ENCODE data around the gene HS6ST1. TPM values are rescaled to one million over a fixed set of nuclear protein-coding genes. Genes with fewer than 3 reads are reported as not detected.
"Not testable (repeated sequence)": the region's sequence is repeated elsewhere in the genome, so short reads cannot be mapped to it uniquely, and the experiment has no call there.

HS6ST1 gene
- total RNA-seq, 1 donor from 2014 or later = 19.2 TPM

DNA sequence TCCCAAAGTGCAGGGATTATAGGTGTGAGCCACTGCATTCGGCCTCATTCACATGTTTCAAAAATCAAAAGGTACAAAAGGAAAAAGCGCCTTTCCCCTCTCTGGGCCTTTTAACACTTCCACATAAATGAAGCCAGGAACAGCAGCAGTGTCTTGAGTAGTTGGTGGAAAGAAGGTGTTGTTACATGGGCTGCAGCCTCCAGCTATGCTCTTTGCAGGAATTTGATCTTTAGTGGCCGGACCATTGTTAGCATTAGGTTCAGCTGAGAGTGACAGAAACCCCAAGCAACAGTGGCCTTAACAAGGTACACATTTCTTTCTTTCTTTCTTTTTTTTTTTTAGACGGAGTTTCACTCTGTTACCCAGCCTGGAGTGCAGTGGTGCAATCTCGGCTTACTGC, 59.1 kb downstream of the HS6ST1 start:
- H3K4me3 ChIP-seq (ENCODE audit: low read depth, low read length) = no peak overlapping the region
- H3K27me3 ChIP-seq (ENCODE audit: control insufficient read depth, insufficient read depth, low read length) = no peaks in the 10 kb centered on the region
- DNase-seq (ENCODE audit: low read depth) = no peak
- TF ChIP-seq CTCF (IDR thresholded peaks at IDR 0.05; ENCODE audit: insufficient read depth, low read length, severe bottlenecking) = no peak
- no peak for FAIRE-seq
- no peaks in the 10 kb centered on the region for H3K36me3 ChIP-seq (ENCODE audit: control insufficient read depth, insufficient read depth, low read length)

- no peaks in the 10 kb centered on the region for H3K27me3 ChIP-seq (ENCODE audit: control insufficient read depth, insufficient read depth, low read length)
- no peak overlapping the region for H3K4me3 ChIP-seq (ENCODE audit: low read depth, low read length)
- DNase-seq (ENCODE audit: low read depth) = no peak
- FAIRE-seq = no peak
- no peak for TF ChIP-seq CTCF (IDR thresholded peaks at IDR 0.05; ENCODE audit: insufficient read depth, low read length, severe bottlenecking)
- H3K36me3 ChIP-seq (ENCODE audit: control insufficient read depth, insufficient read depth, low read length) = no peaks in the 10 kb centered on the region
Observed at GRCh38 chr2:128258218-128258617, 60.5 kb downstream of the HS6ST1 start.

- TF ChIP-seq CTCF (IDR thresholded peaks at IDR 0.05; ENCODE audit: insufficient read depth, low read length, severe bottlenecking) = no peak
- Histone ChIP-seq H3K4me3 (ENCODE audit: low read depth, low read length) (no peak overlapping the region), H3K36me3 (ENCODE audit: control insufficient read depth, insufficient read depth, low read length) (no peaks in the 10 kb centered on the region), H3K27me3 (ENCODE audit: control insufficient read depth, insufficient read depth, low read length) (no peaks in the 10 kb centered on the region)
- no peak for DNase-seq (ENCODE audit: low read depth)
- no peak for FAIRE-seq
Observed at GRCh38 chr2:128252501-128252900, 66.2 kb downstream of the HS6ST1 start.

- H3K27me3 ChIP-seq (ENCODE audit: control insufficient read depth, insufficient read depth, low read length); FAIRE-seq; H3K36me3 ChIP-seq (ENCODE audit: control insufficient read depth, insufficient read depth, low read length); DNase-seq (ENCODE audit: low read depth); H3K4me3 ChIP-seq (ENCODE audit: low read depth, low read length): not testable (repeated sequence)
Observed at GRCh38 chr2:128252086-128252485, 66.6 kb downstream of the HS6ST1 start.

GRCh38 chr2:128250229-128251025, 68.2 kb downstream of the HS6ST1 start:
- Histone ChIP-seq H3K4me3 (ENCODE audit: low read depth, low read length) (no peak overlapping the region), H3K36me3 (ENCODE audit: control insufficient read depth, insufficient read depth, low read length) (no peaks in the 10 kb centered on the region), H3K27me3 (ENCODE audit: control insufficient read depth, insufficient read depth, low read length) (no peaks in the 10 kb centered on the region)
- DNase-seq (ENCODE audit: low read depth) (no peak), FAIRE-seq (no peak)
- no peak for TF ChIP-seq CTCF (IDR thresholded peaks at IDR 0.05; ENCODE audit: insufficient read depth, low read length, severe bottlenecking)

GRCh38 chr2:128249555-128249954, 69.1 kb downstream of the HS6ST1 start:
- H3K27me3 ChIP-seq (ENCODE audit: control insufficient read depth, insufficient read depth, low read length) = no peaks in the 10 kb centered on the region
- H3K36me3 ChIP-seq (ENCODE audit: control insufficient read depth, insufficient read depth, low read length) = no peaks in the 10 kb centered on the region
- H3K4me3 ChIP-seq (ENCODE audit: low read depth, low read length) = no peak overlapping the region
- TF ChIP-seq CTCF (IDR thresholded peaks at IDR 0.05; ENCODE audit: insufficient read depth, low read length, severe bottlenecking) = no peak
- no peak for FAIRE-seq
- DNase-seq (ENCODE audit: low read depth) = no peak
